Astrocyte of the spinal cord (primary cell): ENCODE measurements around the gene TMUB2.
"Not testable (repeated sequence)": the region's sequence is repeated elsewhere in the genome, so short reads cannot be mapped to it uniquely, and the experiment has no call there.

Experiments
- DNase-seq: peaks from one replicate; pipeline ENCODE4 v3.0.0; 2011; ENCODE audit warnings: low read depth, low spot score
- H3K4me3 ChIP-seq: 2 replicates; pipeline ENCODE4 v1.5.1; 2011; ENCODE audit warnings: low read depth, mild to moderate bottlenecking, low read length, moderate library complexity
- CTCF ChIP-seq: IDR thresholded peaks from 2 replicates; pipeline ENCODE4 v1.5.1; 2012; ENCODE audit warnings: low read depth, mild to moderate bottlenecking, low read length, inconsistent platforms
- in situ Hi-C: cut with HindIII; loops from 2 replicates; pipeline ENCODE4 v1.10.0; 2017; ENCODE audit warnings: low sequenced_read_pairs

The TMUB2 gene

DNA sequence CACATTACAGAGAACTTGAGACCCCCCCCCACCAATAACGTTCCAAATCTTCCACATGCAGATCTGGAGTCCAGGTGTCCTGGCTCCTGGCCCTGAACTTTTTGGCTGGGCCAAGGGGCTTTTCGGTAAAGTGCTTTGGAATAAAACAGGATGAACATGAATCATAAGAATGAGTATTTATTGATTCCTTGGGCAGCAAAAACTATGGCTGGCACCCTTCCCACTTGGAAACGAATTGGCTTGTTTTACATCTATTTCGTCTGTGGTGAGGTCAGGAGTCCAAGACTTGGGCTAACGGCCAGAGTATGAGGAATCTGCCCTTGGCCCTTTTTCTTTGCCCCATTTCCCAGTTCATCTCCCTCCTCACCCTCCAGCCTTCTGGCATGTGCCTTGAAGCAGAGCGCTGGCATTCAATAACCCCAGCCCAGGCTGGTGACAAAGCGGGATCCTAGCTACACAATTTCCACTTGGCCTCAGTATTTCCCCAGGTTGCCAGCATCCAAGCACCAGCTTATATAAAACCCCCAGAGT is 36.8 kb downstream of the TMUB2 start:
- no peak overlapping the region for H3K4me3 ChIP-seq
- peak; percentile 50 for DNase-seq
- in situ Hi-C loops = no loop called here
- TF ChIP-seq CTCF = no peak

DNA sequence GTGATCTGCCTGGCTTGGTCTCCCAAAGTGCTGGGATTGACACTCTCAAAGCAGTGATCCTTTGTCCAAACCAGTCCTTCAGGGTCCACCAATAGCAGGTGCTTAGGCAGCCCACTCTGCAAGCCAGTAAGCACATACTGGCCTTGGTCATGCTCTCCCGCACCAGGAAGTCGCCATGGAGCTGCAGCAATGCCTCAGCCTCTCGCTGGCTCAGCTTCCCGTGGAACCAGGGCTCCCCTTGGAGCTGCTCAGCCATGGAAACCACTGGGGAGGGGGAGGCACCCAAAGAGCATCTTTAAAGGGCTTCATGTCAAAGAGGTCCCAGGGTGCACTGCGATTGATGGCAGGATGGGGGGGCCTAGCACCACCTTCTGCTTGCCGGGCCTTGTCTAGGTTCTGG is 42.3 kb downstream of the TMUB2 start:
- DNase-seq = no peak
- H3K4me3 ChIP-seq = no peak overlapping the region
- no peak for TF ChIP-seq CTCF
- in situ Hi-C loops = no loop called here

DNA sequence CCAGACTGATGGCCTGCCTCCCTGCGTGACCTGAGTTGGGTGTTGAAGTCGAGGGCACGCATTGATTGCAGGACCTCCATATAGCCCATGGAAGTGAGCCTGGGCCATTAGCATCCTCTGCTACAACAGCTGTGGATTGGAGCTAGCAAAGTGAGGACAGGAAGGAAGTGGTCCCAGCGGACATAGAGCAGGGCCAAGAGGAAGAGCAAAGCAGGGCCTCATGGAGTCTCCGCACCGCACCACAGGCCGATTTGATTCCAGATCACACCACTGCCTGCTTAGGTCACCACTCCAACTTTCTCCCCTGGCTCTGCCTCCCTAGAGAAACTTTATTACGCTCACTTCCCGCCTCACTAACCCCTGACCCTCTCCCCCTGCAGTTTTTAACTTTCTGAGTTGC is 43.4 kb downstream of the TMUB2 start:
- no peak for DNase-seq
- in situ Hi-C loops = no loop called here
- H3K4me3 ChIP-seq = no peak overlapping the region
- TF ChIP-seq CTCF = no peak

GRCh38 chr17:44232061-44232460 is 45.3 kb downstream of the TMUB2 start:
- no peak overlapping the region for H3K4me3 ChIP-seq
- DNase-seq = no peak
- no peak for TF ChIP-seq CTCF
- in situ Hi-C loops = no loop called here

DNA sequence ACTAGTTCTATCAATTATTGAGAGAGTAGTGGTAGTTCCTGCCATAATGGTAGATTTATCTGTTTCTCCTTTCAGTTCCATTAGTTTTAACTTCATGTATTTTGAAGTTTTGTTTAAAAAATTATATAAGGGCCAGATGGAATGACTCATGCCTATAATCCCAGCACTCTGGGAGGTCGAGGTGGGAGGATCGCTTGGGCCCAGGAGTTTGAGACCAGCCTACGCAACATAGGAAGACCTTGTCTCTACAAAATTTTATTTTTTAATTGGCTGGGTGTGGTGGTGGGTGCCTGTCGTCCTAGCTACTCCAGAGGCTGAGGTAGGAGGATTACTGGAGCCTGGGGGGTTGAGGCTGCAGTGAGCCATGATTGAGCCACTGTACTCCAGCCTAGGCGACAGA is 46.8 kb downstream of the TMUB2 start:
- no peak for TF ChIP-seq CTCF
- no peak for DNase-seq
- in situ Hi-C loops = no loop called here
- H3K4me3 ChIP-seq = no peak overlapping the region

GRCh38 chr17:44235583-44235936 is 48.8 kb downstream of the TMUB2 start:
- no peak for TF ChIP-seq CTCF
- peak; percentile 71 for DNase-seq
- in situ Hi-C loops = no loop called here
- H3K4me3 ChIP-seq = no peak overlapping the region

GRCh38 chr17:44236444-44236991 is 49.7 kb downstream of the TMUB2 start:
- no peak for TF ChIP-seq CTCF
- no peak overlapping the region for H3K4me3 ChIP-seq
- in situ Hi-C loops = no loop called here
- DNase-seq = no peak

DNA sequence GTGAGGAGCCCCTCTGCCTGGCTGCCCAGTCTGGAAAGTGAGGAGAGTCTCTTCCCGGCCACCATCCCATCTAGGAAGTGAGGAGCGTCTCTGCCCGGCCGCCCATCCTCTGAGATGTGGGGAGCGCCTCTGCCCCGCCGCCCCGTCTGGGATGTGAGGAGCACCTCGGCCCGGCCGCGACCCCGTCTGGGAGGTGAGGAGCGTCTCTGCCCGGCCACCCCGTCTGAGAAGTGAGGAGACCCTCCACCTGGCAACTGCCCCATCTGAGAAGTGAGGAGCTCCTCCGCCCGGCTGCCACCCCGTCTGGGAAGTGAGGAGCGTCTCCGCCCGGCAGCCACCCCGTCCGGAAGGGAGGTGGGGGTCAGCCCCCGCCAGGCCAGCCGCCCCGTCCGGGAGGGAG is 51.1 kb downstream of the TMUB2 start:
- in situ Hi-C loops, DNase-seq: not testable (repeated sequence)

More for the DNA sequence above, 51.1 kb downstream of the TMUB2 start:
- H3K4me3 ChIP-seq = not testable (repeated sequence)
